GM21723 (cell line): ENCODE measurements around the gene SUSD3.

ENCODE experiments used
- ATAC-seq: cut with Tn5 transposase; IDR thresholded peaks from one replicate; pipeline ENCODE4 v1.9.1; 2021; ENCODE audit warnings: mild to moderate bottlenecking, moderate library complexity; ENCODE audit not compliant: unreplicated experiment

SUSD3 gene

DNA sequence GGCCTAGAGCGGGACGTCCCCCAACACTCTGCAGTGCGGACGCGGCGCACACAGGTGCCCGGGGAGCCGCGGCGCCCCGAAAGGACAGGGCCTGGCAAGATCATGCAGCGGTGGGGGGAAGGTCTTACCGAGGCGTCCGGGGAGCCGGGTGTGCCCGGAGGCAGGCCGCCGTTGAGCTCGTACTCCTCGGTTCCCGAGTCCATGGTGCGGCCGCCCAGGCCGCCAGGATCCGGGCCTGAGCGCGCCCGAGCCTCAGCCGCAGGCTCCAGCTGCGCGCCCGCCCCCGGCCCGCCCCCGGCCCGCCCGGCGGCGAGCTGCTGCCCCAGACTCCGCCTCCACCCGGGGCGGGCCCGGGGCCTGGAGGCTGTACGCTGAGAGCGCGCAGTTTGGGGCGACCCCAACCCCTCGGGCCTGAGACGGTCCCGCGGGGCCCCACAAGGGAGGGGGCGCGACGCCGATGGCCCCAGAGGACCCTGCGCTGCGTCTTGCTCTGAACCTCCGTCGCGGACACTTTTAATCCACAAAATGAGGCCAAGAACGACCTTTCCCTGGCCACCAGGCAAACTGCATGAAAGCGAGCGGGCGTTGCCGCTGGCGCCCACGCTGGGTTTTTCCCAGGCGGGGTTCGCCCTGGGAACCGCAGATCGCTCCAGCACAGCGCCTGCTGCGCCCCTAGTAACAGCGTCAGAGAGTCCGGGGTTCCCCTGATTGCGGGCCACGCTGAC is 75.7 kb downstream of the SUSD3 start, which contains the start of gene NINJ1:
TSS of gene NINJ1 (minus strand) at position 237 of the 725 bp plus-strand sequence. CDS start at position 203, 34 bp downstream.
- ATAC-seq: peak; percentile 84
